ENCODE data around the gene SERTM2. TPM values are rescaled to one million over a fixed set of nuclear protein-coding genes. Genes with fewer than 3 reads are reported as not detected.

Gene SERTM2
- under 1 TPM in 2 of 4 donors, not detected in 2; 0.13 to 0.18 TPM for total RNA-seq

- Histone ChIP-seq H3K36me3 (no peaks in the 10 kb centered on the region), H3K4me1 (no peaks in the 10 kb centered on the region), H3K27me3 (no peaks in the 10 kb centered on the region), H3K4me3 (no peak within 1 kb of the TSS), H3K9me3 (no peaks in the 10 kb centered on the region), H3K27ac (no peak within 1 kb of the TSS)
- TF ChIP-seq, protein P1, sequence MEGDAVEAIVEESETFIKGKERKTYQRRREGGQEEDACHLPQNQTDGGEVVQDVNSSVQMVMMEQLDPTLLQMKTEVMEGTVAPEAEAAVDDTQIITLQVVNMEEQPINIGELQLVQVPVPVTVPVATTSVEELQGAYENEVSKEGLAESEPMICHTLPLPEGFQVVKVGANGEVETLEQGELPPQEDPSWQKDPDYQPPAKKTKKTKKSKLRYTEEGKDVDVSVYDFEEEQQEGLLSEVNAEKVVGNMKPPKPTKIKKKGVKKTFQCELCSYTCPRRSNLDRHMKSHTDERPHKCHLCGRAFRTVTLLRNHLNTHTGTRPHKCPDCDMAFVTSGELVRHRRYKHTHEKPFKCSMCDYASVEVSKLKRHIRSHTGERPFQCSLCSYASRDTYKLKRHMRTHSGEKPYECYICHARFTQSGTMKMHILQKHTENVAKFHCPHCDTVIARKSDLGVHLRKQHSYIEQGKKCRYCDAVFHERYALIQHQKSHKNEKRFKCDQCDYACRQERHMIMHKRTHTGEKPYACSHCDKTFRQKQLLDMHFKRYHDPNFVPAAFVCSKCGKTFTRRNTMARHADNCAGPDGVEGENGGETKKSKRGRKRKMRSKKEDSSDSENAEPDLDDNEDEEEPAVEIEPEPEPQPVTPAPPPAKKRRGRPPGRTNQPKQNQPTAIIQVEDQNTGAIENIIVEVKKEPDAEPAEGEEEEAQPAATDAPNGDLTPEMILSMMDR (IDR thresholded peaks at IDR 0.05): no peak
- no peak for TF ChIP-seq POLR2A (IDR thresholded peaks at IDR 0.05)
- no peak for DNase-seq
Measured at GRCh38 chrX:111511477-111511876, at the start of gene SERTM2. TSS of gene SERTM2 (plus strand) at chrX:111511645. CDS start at chrX:111518858, 7,213 bp downstream.

GRCh38 chrX:111465669-111466068 lies 45.8 kb upstream of the SERTM2 start:
- H3K36me3 ChIP-seq: no peaks in the 10 kb centered on the region
- no peaks in the 10 kb centered on the region for H3K27me3 ChIP-seq
- no peak overlapping the region for H3K4me3 ChIP-seq
- H3K27ac ChIP-seq: no peak overlapping the region
- H3K4me1 ChIP-seq: no peaks in the 10 kb centered on the region
- no peak for DNase-seq
- H3K9me3 ChIP-seq: no peaks in the 10 kb centered on the region
- TF ChIP-seq, protein P1 (IDR thresholded peaks at IDR 0.05): no peak
- no peak for TF ChIP-seq POLR2A (IDR thresholded peaks at IDR 0.05)

DNA sequence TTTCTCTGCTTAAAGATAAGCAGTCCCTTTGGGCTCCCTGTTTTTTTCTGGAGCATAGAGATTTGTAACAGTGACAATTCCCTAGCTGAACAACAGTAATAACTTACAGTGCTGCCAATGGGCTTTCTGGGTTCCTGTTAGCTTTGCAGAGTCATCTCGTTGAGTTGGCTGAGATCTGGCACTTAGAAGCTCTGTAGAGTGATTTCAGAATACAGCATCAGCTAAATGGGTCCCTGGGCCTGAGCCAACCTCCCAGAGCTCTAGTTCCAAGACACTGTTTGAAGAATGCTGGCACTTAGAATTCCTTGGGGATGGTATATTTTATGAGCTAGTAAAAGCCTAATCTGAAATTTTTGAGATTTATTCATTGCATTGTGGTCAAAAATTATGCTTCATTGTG lies 43.5 kb upstream of the SERTM2 start:
- Histone ChIP-seq H3K4me1 (no peaks in the 10 kb centered on the region), H3K4me3 (no peak overlapping the region), H3K27ac (no peak overlapping the region), H3K9me3 (no peaks in the 10 kb centered on the region), H3K27me3 (no peaks in the 10 kb centered on the region), H3K36me3 (no peaks in the 10 kb centered on the region)
- TF ChIP-seq POLR2A (IDR thresholded peaks at IDR 0.05): no peak
- TF ChIP-seq, protein P1 (IDR thresholded peaks at IDR 0.05): no peak
- DNase-seq: no peak

DNA sequence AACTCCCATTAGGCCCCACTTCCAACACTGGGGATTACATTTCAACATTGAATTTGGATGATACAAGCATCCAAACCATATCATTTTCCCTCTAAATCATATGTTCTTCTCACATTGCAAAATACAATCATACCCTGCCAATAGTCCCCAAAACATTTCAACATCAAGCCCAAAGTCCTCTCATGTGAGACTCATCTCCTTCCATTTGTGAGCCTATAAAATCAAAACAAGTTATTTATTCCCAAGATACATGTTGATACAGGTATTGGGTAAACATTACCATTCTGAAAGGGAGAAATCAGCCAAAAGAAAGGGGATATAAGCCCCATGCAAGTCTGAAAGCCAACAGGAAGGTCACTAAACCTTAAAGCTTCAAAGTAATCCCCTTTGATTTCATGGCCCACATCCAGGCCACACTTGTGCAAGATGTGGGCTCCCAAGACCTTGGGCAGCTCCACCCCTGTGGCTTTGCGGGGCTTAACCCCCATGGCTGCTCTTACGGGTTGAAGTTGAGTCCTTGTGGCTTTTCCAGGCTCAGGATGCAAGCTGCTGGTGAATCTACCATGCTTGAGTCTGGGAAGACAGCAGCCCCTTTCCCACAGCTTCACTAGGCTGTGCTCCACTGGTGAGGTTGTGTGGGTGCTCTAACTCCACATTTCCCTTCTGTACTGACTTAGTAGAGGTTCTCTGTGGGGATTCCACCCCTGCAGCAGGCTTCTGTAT lies 40.6 kb upstream of the SERTM2 start:
- Histone ChIP-seq H3K27ac (no peak overlapping the region), H3K4me3 (no peak overlapping the region), H3K4me1 (no peaks in the 10 kb centered on the region), H3K36me3 (no peaks in the 10 kb centered on the region), H3K9me3 (no peaks in the 10 kb centered on the region), H3K27me3 (no peaks in the 10 kb centered on the region)
- DNase-seq: no peak
- TF ChIP-seq, protein P1 (IDR thresholded peaks at IDR 0.05): no peak
- TF ChIP-seq POLR2A (IDR thresholded peaks at IDR 0.05): no peak

GRCh38 chrX:111481896-111482295 lies 29.5 kb upstream of the SERTM2 start:
- H3K36me3 ChIP-seq: no peaks in the 10 kb centered on the region
- H3K27me3 ChIP-seq: no peaks in the 10 kb centered on the region
- H3K9me3 ChIP-seq: no peaks in the 10 kb centered on the region
- H3K27ac ChIP-seq: no peak overlapping the region
- TF ChIP-seq, protein P1 (IDR thresholded peaks at IDR 0.05): no peak
- no peak for TF ChIP-seq POLR2A (IDR thresholded peaks at IDR 0.05)
- no peak overlapping the region for H3K4me3 ChIP-seq
- DNase-seq: no peak
- no peaks in the 10 kb centered on the region for H3K4me1 ChIP-seq

All from Peyer's patch (tissue), 4 donors.